Limb (tissue), 2 donors: ENCODE data around the gene TSPAN32.
A peak's percentile ranks its signal among the peaks of the same experiment; 100 is the strongest.
"Not testable (repeated sequence)": the region's sequence is repeated elsewhere in the genome, so short reads cannot be mapped to it uniquely, and the experiment has no call there.

Experiments
- DNase-seq, 2 donors: peaks; one replicate each; pipeline ENCODE4 v3.0.0-alpha.2; 2016; ENCODE audit errors: extremely low spot score in 2 of 2

The TSPAN32 gene

DNA sequence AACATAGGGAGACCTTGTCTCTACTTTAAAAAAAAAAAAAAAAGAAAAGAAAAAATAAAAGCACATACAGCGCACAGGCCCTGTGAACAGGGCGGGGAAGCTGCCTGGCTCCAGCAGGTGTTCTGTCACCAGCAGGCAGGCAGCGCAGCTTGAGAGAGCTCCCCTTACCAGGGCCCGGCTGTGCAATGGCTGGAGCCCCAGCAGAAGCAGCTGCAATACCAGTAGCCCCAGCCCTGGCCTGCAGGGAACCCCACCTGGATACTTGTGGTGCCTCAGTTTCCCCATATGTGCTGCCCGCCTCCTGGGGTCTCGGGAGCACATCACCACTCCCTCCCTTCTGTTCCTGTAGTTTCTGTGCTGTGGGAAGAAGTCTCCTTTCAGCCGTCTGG, 12.3 kb downstream of the TSPAN32 start:
- DNase-seq, result no peak

DNA sequence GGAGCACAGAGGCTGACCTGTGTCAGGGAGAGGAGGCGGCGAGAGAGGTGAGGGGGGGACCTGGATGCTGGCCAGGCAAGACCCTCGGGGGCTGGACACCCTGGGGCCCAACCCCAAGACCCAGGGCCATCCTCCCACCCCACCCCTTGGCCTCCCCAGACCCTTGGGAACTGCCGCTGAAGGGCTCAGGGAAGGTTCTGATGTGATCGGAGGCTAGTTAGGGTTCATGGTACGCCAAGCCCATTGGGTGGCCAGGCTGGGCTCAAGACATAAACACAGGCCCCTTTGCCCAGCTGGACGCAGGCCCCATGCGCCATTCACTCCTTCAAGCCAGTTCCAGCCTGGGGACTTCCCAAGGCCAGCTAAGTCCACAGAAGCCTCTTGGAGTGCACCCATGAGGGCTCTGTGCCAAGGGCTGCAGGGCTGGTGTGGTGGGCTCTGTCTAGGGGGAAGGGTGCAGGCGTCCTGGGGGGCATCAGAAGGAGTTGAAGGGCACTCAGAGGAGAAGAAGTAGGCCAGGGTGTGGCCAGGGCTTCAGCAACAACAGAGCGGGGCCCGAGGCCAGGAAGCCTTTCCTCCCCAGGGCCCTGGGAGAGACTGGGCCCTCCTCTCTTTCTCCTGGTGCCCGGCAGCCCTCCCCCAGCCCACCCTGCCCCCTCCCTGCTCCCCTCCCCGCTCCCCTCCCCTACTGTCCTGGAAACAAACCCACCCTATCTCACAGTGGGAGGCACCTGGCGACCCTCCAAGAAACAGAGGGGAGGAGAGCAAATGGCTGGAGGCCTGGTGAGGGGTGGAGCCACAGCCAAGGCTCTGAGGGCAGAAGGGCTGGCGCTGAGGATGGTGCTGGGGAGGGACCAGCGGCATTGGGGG, 12.9 kb downstream of the TSPAN32 start:
- DNase-seq, result peak; percentile 86 to 92

DNA sequence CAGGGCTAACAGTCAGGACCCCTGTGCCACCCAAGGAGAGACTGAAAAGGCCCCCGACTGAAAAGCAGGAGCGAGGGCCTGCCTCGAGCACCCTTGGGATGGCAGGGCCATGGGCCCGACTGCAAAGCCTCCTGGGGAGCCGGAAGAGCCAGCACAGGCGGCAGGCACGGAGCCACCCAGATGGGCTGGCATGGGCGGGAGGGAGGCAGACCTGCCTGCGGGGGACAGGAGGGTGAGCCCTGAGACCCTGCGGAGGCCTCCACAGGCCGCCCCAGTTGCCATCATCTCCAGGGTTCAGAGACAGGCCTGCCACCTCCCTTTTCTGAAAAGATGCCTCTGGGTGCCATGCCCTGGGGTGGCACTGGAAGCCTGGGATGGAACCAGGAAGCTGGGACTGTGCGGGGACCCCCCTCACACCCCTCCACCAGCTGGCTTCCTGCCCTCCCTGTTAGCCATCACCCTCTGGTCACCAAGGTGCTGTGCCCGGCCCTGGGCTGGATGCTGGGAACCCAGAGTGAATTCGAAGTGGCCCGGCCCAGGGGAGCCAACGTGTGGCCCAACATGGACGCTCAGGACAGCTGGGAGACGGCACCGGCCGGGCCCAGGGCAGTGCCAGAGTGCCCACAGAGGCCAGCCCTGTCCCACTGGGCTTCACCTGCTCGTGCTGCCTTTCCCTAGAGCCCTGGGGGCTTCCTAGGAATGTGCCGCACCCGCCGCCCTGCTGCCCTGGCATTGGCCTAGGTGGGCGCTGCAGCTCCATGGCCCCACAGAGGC, 13.8 kb downstream of the TSPAN32 start:
- DNase-seq, result no peak

DNA sequence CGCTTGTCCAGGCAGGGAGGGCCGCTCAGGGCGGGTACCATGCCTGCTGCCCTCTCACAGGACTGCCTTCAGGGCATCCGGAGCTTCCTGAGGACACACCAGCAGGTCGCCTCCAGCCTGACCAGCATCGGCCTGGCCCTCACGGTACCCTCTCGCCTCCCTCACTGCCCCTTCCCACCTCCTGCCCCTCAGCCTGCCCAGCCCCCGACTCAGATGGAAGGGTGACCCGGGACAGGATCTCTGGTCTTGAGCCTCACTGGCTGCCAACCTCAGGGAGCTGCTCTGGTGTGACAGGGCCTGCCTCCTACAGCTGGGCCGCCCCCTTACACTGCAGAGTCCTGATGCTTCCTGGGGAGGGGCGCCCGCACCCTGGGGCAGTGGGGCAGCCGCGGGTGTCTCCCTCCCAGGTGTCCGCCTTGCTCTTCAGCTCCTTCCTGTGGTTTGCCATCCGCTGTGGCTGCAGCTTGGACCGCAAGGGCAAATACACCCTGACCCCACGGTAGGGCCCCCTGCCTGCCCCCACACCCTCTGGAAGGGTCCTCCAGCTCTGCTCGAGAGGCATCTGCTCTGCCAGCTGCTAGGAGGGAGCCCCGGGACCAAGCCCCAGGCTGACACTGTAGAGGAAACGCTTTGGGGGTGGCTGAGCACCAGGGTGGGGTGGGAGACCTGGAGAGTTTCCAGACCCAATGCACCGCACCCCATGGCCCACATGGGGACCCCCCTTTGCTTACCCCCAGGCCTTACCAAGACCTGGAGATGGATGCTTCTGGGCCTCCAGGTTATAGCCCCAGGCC, 14.6 kb downstream of the TSPAN32 start:
- no peak for DNase-seq

DNA sequence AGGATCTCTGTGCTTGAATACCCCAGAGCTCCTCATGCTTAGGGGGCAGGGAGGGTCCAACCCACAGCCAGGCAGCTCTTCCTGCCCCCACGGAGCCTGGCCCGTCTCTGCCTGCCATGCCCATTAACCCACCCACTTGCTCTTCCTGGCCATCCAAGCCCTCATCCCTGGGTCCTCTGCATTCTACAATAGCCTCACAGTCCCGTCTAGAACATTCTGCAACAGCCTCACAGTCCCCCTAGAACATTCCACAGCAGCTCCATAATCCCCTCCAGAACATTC, 15.1 kb downstream of the TSPAN32 start:
- DNase-seq, result no peak

DNA sequence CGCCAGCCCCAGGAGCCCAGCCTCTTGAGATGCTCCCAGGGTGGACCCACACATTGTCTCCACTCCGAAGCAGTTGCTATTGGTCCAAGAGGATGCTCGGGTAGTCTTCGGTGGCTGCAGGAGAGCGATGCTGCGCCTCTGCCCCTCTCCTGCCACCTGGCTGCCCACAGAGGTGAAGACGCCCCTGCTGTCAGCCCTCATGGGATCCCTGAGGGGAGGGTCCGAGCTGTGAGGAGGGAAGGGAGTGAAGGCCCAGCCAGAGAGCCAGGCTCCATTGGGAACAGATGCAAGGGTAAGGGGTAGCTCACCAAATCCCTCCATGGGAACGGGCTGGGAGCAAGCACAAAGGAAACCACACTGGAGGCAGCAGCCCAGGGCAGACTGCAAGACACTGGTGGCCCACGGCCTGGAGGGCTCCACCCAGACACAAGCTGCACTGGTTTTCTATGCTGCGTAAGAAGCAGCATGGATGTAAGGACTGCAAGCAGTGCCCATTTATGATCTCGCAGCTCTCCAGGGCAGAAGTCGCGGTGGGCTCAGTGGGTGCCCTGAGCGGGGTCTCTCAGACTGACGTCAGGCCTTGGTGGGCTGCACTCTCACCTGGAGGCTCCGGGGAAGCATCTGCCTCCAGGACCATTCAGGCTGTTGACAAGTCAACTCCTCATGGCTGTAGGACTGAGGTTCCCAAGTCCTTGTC, 15.7 kb downstream of the TSPAN32 start:
- DNase-seq, result no peak

DNA sequence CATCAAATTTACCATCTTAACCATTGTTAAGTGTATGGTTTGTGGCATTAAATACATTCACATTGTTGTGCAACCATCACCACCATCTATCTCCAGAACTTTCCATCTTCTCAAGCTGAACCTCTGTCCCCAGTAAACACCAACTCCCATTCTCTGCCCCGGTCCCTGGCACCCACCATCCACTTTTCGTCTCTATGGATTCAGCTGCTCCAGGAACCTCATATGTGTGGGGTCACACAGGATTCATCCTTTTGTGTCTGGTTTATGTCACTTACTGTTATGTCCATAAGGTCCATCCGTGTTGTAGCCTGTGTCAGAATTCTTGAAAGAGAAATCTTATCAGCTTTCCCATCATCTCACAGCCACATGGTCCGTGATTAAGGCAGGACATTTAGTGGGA, 16.3 kb downstream of the TSPAN32 start:
- DNase-seq, result no peak

DNA sequence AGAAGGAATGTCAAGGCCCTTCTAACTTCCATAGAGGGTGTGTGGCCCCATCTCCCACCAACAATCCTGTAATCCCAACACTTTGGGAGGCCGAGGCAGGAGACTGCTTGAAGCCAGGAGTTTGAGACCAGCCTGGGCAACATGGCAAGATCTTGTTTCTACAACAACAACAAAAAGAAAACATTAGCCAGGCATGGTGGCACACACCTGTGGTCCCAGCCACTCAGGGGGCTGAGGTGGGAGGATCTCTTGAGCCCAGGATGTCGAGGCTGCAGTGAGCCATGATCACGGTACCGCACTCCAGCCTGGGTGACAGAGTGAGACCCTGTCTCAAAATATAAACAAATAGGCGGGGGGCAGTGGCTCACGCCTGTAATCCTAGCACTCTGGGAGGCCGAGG, 16.9 kb downstream of the TSPAN32 start:
- DNase-seq, result no peak

DNA sequence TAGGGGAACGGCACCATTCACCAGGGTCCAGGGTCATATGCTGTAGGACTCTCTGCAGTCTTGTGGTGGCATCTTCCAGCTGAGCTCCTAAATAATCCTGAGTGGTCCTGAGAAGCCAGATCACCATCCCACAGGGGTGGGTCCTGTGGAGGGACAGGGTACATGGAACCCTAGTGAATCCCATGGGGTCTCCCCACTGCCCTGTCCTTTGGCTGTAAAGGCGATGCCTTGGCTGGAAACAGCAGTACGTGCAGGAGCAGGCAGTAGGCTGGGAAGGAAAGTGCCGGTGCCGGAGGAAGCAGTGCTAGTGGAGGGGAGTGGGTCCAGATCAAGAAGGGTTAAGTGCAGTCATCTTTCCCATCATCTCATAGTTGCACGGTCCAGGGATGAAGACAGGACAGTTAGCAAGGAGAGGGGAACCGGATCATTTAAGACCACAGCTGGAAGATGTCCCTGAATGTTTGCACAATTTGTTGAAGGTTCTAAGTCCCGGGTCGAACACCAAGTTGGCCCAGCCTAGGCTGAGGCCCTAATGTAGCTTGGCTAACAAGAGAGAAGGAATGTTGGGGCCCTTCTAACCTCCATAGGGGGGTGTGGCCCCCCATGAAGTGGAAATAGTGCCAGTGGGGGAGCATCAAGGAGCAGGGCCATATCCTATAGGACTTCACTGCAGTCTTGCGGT, 18.1 kb downstream of the TSPAN32 start:
- no peak for DNase-seq

DNA sequence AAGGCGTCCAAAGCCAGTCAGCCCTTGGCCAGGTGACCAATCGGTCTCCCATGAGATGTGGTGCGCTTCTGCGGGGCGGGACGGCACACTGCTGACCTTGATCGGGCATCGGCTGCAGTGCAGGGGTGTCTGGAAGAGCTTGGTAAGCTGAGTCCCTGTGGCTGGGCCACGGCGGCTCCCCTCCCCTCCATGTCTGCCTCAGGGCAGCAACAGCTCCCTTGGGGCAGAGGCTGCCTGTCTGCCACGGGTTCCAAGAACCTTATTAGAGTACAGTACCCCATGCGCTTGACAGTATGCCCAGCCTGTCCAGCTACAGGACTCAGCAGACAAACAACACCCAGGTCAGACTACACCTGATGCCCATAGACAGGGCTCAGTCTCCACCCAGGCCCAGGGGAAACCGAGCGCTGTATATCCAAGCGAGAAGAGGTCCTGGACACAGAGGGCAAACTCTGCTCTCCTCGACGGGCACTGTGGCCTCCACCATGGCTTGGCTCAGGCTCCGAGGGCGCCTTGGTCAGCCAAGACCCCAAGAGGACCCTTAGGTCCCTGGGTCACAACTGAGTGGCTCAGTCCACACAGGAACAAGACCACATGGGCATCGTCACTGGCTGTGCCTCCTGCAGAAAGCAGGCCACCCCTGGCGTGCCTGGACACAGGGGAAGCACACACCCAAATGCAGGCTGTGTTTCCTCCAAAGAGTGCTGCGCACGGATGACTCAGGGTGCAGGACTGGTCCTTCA, 18.9 kb downstream of the TSPAN32 start:
- no peak for DNase-seq

DNA sequence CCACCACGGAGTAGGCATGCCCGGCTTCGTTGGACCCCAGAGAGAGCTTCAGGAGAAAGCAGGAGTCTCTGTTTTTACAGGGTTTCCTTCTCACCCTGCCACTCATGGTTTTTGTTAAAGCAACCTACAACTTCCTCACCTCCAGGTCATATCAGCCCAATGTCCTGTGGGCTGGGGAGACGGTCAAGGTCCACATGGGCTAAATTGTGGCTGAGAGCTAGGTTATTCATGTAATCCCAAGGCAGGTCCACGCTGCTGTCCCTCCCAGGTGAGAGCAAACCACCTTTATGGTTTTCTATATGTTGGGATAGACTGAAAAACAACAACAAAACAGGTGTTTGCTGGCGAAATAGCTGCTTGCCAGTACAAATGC, 19.5 kb downstream of the TSPAN32 start:
- DNase-seq, result no peak

DNA sequence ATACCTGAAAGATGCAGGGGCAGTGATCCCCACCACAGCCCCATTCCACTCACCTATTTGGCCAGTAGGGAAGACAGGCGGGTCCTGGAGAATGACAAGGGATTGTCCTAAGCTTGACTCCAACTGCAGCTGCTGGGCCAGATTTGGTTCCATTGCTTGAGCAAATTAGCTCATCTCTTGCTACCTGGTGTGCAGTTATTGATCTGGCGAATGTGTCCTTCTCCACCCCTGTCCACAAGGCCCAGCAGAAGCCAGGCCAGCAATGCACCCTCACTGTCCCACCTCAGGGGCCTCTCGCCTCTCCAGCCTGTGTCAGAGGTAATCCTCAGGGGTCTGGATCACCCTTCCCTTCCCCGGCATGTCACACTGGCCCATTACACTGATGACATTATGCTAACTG, 23.3 kb downstream of the TSPAN32 start:
- no peak for DNase-seq

DNA sequence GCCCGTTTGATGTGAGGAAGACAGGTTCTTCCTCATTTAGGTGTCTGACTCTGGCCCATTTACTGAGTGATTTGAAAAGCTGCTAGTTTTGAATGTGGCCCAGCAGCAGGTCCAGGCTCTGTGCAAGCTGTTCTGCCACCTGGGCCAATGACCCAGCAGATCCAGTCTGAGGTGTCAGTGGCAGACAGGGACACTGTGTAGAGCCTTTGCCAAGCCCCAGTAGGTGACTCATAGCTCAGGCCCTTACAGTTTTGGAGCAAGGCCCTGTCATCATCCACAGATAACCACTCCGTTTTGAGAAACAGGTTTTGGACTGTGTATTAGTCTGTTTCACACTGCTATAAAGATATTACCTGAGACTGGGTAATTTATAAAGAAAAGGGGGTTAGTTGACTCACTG, 23.9 kb downstream of the TSPAN32 start:
- DNase-seq, result no peak

DNA sequence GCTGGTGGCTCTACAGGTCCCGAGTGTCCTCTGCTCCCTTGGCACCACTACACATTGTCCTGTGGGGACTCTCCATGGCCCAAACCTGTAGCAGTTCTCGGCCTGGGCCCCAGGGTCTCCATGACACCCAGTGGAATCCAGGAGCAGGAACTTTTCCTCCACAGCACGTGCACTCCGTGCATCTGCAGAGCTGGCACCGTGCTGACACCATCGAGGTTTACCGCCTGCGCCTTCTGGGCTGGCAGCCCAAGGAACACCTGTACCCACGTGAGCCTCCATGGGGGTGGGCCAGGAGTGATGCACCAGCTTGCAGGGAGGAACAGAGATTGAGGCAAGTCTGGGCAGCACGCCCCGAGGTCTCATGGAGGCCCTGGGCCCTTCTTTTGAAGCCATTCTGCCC, 25.2 kb downstream of the TSPAN32 start:
- DNase-seq, result no peak

DNA sequence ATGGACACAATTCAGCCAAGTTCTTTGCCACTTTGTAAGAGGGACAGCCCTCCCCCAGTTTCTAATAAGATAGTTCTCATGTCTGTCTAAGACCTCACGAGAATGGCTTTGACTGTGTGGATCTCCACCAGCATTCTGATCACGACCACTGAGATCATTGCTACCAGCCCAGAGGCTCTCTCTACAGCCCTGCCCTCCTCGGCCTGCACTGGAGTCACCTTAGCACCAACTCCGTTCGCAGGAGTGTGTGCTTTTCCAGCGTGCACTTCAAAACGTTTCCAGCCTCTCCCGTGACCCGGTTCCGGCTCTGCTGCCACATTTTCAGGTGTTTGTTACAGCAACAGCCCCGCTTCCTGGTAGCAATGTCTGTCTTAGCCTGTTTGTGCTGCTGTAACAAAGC, 26.2 kb downstream of the TSPAN32 start:
- DNase-seq, result no peak

DNA sequence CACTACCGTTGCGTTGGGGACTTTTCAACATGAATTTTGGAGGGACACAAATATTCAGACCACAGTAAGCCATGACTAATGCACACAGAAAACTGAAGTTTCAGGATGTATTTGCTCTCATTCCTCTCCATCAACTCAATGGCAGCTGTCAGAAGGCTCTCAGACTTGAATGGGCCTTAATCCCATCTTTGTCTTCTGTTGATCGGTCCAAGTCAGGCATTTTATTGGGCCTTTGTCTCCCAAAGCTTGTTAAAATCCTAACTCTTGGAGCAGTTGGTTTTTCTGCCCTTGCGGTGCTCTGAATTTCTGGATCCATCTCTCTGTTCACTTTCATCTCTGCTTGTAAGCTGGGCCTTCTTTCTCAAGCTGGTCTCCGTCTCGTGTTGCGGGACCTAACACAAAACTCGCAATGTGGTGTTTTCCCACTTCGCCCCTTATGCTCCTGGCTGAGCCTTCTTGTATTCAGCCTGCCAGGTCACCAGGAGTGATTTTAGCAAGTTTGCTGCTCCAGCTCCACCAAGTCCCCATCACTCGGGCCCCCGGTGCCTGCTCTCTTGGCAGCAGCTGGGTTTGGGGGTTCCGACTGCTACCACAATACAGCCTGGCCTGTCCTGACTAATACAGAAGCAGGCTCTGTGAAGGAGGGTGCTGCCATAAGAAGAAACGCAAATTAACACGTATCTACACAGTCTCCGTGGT, 27.0 kb downstream of the TSPAN32 start:
- DNase-seq, result no peak

DNA sequence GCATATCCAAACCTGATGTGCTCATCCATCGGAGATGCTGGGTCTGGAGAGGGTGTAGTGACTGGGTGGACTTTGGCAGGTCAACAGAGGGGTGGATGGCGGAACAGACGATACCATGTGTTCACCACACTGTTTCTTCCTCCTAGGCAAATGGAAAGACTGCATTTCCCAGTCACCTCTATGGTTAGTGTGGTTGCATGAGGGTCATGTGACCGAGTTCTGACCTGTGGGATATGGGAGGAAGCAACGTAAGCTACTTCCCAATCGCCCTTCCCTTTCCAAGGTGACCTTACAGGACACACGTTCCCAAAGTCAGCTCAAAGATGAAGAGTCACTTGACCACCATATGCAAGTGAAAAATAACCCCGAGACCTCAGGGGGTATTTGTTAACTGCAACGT, 27.7 kb downstream of the TSPAN32 start:
- no peak for DNase-seq

DNA sequence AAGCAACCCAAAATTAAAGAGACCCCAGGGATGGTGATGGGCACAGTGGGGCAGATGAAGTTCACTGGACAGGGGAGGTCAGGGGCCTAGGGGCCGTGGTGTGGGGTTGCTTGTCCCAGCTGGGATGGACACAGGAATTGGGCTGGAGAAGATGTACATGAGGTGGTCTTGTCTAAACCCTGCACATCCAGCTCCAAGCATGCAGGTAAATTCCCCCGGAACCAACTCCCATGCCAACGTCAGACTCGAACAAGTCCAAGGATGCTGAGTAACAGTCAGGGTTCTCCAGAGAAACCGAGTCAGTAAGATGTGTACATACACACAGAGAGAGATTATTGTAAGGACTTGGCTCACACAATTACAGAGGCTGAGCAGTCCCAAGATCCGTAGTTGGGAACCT, 28.9 kb downstream of the TSPAN32 start:
- no peak for DNase-seq

DNA sequence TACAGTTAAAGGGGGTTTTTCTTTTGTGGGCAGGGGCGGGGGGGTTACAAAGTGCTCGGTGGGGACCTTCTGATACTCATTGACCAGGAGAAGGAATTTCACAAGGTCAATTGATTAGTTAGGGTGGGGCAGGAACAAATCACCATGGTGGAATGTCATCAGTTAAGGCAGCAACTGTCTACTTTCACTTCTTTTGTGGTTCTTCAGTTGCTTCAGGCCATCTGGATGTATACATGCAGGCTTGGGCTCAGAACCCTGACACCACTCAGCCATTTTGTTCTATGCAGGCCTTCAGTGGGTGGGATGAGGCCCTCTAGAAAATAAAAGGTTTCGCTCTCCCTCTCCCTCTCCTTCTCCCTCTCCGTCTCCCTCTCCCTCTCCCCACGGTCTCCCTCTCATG, 29.6 kb downstream of the TSPAN32 start:
- no peak for DNase-seq

DNA sequence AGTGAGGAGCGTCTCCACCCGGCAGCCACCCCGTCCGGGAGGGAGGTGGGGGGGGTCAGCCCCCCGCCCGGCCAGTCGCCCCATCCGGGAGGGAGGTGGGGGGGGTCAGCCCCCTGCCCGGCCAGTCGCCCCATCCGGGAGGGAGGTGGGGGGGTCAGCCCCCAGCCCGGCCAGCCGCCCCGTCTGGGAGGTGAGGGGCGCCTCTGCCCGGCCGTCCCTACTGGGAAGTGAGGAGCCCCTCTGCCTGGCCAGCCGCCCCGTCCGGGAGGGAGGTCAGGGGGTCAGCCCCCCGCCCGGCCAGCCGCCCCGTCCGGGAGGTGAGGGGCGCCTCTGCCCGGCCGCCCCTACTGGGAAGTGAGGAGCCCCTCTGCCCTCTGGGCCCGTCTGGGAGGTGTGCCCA, 30.8 kb downstream of the TSPAN32 start:
- DNase-seq, result not testable (repeated sequence)
